Keratinocyte (primary cell): Measurements from ENCODE around the gene PNKD.

Experiments
- EZH2 ChIP-seq: IDR thresholded peaks from one replicate; pipeline ENCODE4 v1.6.1; 2012; ENCODE audit warnings: inconsistent platforms, mild to moderate bottlenecking, low read length, moderate library complexity
- TF ChIP-seq, protein P1 (sequence below), 3 experiments: IDR thresholded peaks in 1 of 3; conservative IDR thresholded peaks in 1 of 3; optimal IDR thresholded peaks in 1 of 3; 2 replicates in 2 of 3; 3 replicates in 1 of 3; pipeline versions ENCODE3 to v1.5.1; 2011; ENCODE audit warnings: low read length in 3 of 3, mild to moderate bottlenecking in 3 of 3, moderate library complexity in 2 of 3, control low read depth in 1 of 3, inconsistent platforms in 1 of 3; ENCODE audit not compliant: insufficient read depth in 2 of 3; ENCODE audit errors: extremely low read depth in 1 of 3

DNA sequence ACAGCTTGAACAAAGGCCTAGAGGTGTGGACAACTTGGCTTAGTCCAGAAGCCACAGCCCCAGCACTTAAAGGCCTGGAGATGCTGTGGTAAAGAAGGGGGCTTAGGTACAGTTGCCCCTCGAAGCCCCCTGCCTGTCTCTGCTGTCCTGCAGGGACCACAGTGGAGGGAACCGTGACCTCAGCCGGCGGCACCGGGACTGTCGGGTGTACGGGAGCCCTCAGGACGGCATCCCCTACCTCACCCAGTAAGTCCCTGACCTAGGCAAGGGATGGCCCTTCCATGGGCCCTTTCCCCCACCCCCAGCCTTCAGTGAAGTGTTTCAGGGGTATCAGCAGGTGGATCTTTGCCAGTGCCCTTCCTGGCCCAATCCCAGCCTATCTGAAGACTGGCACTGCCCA, 71.1 kb downstream of the PNKD start:
- TF ChIP-seq, protein P1, sequence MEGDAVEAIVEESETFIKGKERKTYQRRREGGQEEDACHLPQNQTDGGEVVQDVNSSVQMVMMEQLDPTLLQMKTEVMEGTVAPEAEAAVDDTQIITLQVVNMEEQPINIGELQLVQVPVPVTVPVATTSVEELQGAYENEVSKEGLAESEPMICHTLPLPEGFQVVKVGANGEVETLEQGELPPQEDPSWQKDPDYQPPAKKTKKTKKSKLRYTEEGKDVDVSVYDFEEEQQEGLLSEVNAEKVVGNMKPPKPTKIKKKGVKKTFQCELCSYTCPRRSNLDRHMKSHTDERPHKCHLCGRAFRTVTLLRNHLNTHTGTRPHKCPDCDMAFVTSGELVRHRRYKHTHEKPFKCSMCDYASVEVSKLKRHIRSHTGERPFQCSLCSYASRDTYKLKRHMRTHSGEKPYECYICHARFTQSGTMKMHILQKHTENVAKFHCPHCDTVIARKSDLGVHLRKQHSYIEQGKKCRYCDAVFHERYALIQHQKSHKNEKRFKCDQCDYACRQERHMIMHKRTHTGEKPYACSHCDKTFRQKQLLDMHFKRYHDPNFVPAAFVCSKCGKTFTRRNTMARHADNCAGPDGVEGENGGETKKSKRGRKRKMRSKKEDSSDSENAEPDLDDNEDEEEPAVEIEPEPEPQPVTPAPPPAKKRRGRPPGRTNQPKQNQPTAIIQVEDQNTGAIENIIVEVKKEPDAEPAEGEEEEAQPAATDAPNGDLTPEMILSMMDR (optimal IDR thresholded peaks at IDR 0.05 in 1 of 3, IDR thresholded peaks at IDR 0.05 in 1 of 3, conservative IDR thresholded peaks at IDR 0.05 in 1 of 3; ENCODE audit: extremely low read depth in 1 of 3, insufficient read depth in 2 of 3, low read length in 3 of 3), result no peak
- TF ChIP-seq EZH2, result no peak
